Measurements from ENCODE around the gene IGHMBP2.

The IGHMBP2 gene

GRCh38 chr11:68948496-68948895 lies 44.8 kb downstream of the IGHMBP2 start:
- Histone ChIP-seq H3K4me1 (ENCODE audit: insufficient read depth, low read length) (no peaks in the 10 kb centered on the region), H3K4me2 (ENCODE audit: insufficient read depth, low read length) (no peak overlapping the region), H3K9ac (ENCODE audit: low read depth, low read length) (no peak overlapping the region), H3K4me3 (ENCODE audit: low read depth in 1 of 2, low read length in 2 of 2) (no peak overlapping the region), H3K9me3 (ENCODE audit: insufficient read depth, low read length, severe bottlenecking) (no peaks in the 10 kb centered on the region), H3K27ac (ENCODE audit: low read length) (no peak overlapping the region), H3K79me2 (ENCODE audit: insufficient read depth, low read length) (no peaks in the 10 kb centered on the region), H2AFZ (ENCODE audit: low read depth, low read length) (no peak overlapping the region), H3K36me3 (ENCODE audit: insufficient read depth, low read length) (no peaks in the 10 kb centered on the region), H4K20me1 (ENCODE audit: insufficient read depth, low read length) (no peaks in the 10 kb centered on the region), H3K27me3 (ENCODE audit: insufficient read depth, low read length, poor library complexity) (no peaks in the 10 kb centered on the region)
- no peak for TF ChIP-seq EZH2 (IDR thresholded peaks at IDR 0.05; ENCODE audit: borderline replicate concordance, low read depth, low read length, severe bottlenecking)
- TF ChIP-seq CTCF (IDR thresholded peaks at IDR 0.05; ENCODE audit: borderline replicate concordance, extremely low read depth, low read length, poor library complexity, severe bottlenecking) = no peak
- DNase-seq (no peak), ATAC-seq (ENCODE audit: insufficient read depth, low read depth) (no peak)

GRCh38 chr11:68948935-68949334 lies 45.2 kb downstream of the IGHMBP2 start:
- Histone ChIP-seq H3K4me2 (ENCODE audit: insufficient read depth, low read length) (no peak overlapping the region), H3K4me3 (ENCODE audit: low read depth in 1 of 2, low read length in 2 of 2) (no peak overlapping the region), H3K9me3 (ENCODE audit: insufficient read depth, low read length, severe bottlenecking) (no peaks in the 10 kb centered on the region), H2AFZ (ENCODE audit: low read depth, low read length) (no peak overlapping the region), H3K9ac (ENCODE audit: low read depth, low read length) (no peak overlapping the region), H3K4me1 (ENCODE audit: insufficient read depth, low read length) (no peaks in the 10 kb centered on the region), H4K20me1 (ENCODE audit: insufficient read depth, low read length) (no peaks in the 10 kb centered on the region), H3K27ac (ENCODE audit: low read length) (no peak overlapping the region), H3K36me3 (ENCODE audit: insufficient read depth, low read length) (no peaks in the 10 kb centered on the region), H3K79me2 (ENCODE audit: insufficient read depth, low read length) (no peaks in the 10 kb centered on the region), H3K27me3 (ENCODE audit: insufficient read depth, low read length, poor library complexity) (no peaks in the 10 kb centered on the region)
- TF ChIP-seq CTCF (IDR thresholded peaks at IDR 0.05; ENCODE audit: borderline replicate concordance, extremely low read depth, low read length, poor library complexity, severe bottlenecking) (no peak), EZH2 (IDR thresholded peaks at IDR 0.05; ENCODE audit: borderline replicate concordance, low read depth, low read length, severe bottlenecking) (no peak)
- DNase-seq (no peak), ATAC-seq (ENCODE audit: insufficient read depth, low read depth) (no peak)

- H3K9ac ChIP-seq (ENCODE audit: low read depth, low read length) = no peak overlapping the region
- peak; percentile 56; the same call in 2 of the 3 replicates for ATAC-seq (ENCODE audit: insufficient read depth, low read depth)
- TF ChIP-seq CTCF (IDR thresholded peaks at IDR 0.05; ENCODE audit: borderline replicate concordance, extremely low read depth, low read length, poor library complexity, severe bottlenecking) = peak; percentile 38
- TF ChIP-seq EZH2 (IDR thresholded peaks at IDR 0.05; ENCODE audit: borderline replicate concordance, low read depth, low read length, severe bottlenecking) = no peak
- no peaks in the 10 kb centered on the region for H3K36me3 ChIP-seq (ENCODE audit: insufficient read depth, low read length)
- H2AFZ ChIP-seq (ENCODE audit: low read depth, low read length) = no peak overlapping the region
- no peaks in the 10 kb centered on the region for H3K9me3 ChIP-seq (ENCODE audit: insufficient read depth, low read length, severe bottlenecking)
- no peak overlapping the region for H3K4me2 ChIP-seq (ENCODE audit: insufficient read depth, low read length)
- H4K20me1 ChIP-seq (ENCODE audit: insufficient read depth, low read length) = no peaks in the 10 kb centered on the region
- no peaks in the 10 kb centered on the region for H3K79me2 ChIP-seq (ENCODE audit: insufficient read depth, low read length)
- no peak overlapping the region for H3K4me3 ChIP-seq (ENCODE audit: low read depth in 1 of 2, low read length in 2 of 2)
- H3K27me3 ChIP-seq (ENCODE audit: insufficient read depth, low read length, poor library complexity) = no peaks in the 10 kb centered on the region
- H3K4me1 ChIP-seq (ENCODE audit: insufficient read depth, low read length) = no peaks in the 10 kb centered on the region
- H3K27ac ChIP-seq (ENCODE audit: low read length) = no peak overlapping the region
- no peak for DNase-seq
Observed at GRCh38 chr11:68950270-68950669, 46.6 kb downstream of the IGHMBP2 start.

- no peak for DNase-seq
- Histone ChIP-seq H3K4me1 (ENCODE audit: insufficient read depth, low read length) (no peaks in the 10 kb centered on the region), H3K79me2 (ENCODE audit: insufficient read depth, low read length) (no peaks in the 10 kb centered on the region), H3K27me3 (ENCODE audit: insufficient read depth, low read length, poor library complexity) (no peaks in the 10 kb centered on the region), H4K20me1 (ENCODE audit: insufficient read depth, low read length) (no peaks in the 10 kb centered on the region), H2AFZ (ENCODE audit: low read depth, low read length) (no peak overlapping the region), H3K4me2 (ENCODE audit: insufficient read depth, low read length) (no peak overlapping the region), H3K4me3 (ENCODE audit: low read depth in 1 of 2, low read length in 2 of 2) (no peak overlapping the region), H3K36me3 (ENCODE audit: insufficient read depth, low read length) (no peaks in the 10 kb centered on the region), H3K9ac (ENCODE audit: low read depth, low read length) (no peak overlapping the region), H3K9me3 (ENCODE audit: insufficient read depth, low read length, severe bottlenecking) (no peaks in the 10 kb centered on the region), H3K27ac (ENCODE audit: low read length) (no peak overlapping the region)
- ATAC-seq (ENCODE audit: insufficient read depth, low read depth) = no peak
- TF ChIP-seq CTCF (IDR thresholded peaks at IDR 0.05; ENCODE audit: borderline replicate concordance, extremely low read depth, low read length, poor library complexity, severe bottlenecking) = no peak
- TF ChIP-seq EZH2 (IDR thresholded peaks at IDR 0.05; ENCODE audit: borderline replicate concordance, low read depth, low read length, severe bottlenecking) = no peak
Observed at GRCh38 chr11:68950762-68951161, 47.1 kb downstream of the IGHMBP2 start.

All from DND-41 (cell line).